H1 (cell line): Measurements from ENCODE around the gene THUMPD2. TPM values are rescaled to one million over a fixed set of nuclear protein-coding genes. Genes with fewer than 3 reads are reported as not detected.

ENCODE experiments used
- CTCF ChIA-PET: fragments of 300-600 bp; sonication (Branson Sonifier 250); formaldehyde crosslinking; loops from one replicate; lab custom pipeline; 2021; ENCODE audit not compliant: partially characterized antibody; lab: Charles Lee
- POLR2A ChIA-PET: fragments of 300-600 bp; sonication (Branson Sonifier 250); formaldehyde crosslinking; loops from one replicate; lab custom pipeline; 2021; ENCODE audit warnings: inconsistent platforms; ENCODE audit not compliant: partially characterized antibody; lab: Charles Lee
- DNase-seq, 2 experiments: peaks; one replicate each; pipeline versions ENCODE4 v3.0.0 to v3.0.0-alpha.2; 2010 to 2022; ENCODE audit warnings: low spot score in 2 of 2, low read depth in 1 of 2, mixed read lengths in 1 of 2
- FAIRE-seq: peaks from 2 replicates; lab custom pipeline; 2011; peaks lifted over from hg19 to GRCh38; lab: Jason Lieb, UNC
- H2AFZ ChIP-seq: 2 replicates; pipeline ENCODE4 v1.8.1; 2012; ENCODE audit warnings: low read length, inconsistent platforms
- H2AK5ac ChIP-seq: 2 replicates; pipeline ENCODE4 v1.6.1; 2013; ENCODE audit warnings: low read depth, low read length
- H2BK120ac ChIP-seq: replicated peaks from 2 replicates; pipeline ENCODE3; 2013; ENCODE audit warnings: low read depth, low read length, inconsistent platforms
- H2BK12ac ChIP-seq: 2 replicates; pipeline ENCODE4 v1.6.1; 2013; ENCODE audit warnings: low read depth, low read length
- H2BK15ac ChIP-seq: 2 replicates; pipeline ENCODE4 v1.6.1; 2013; ENCODE audit warnings: low read length
- H2BK20ac ChIP-seq: 2 replicates; pipeline ENCODE4 v1.6.1; 2013; ENCODE audit warnings: low read length
- H2BK5ac ChIP-seq: 2 replicates; pipeline ENCODE4 v1.6.1; 2013; ENCODE audit warnings: low read depth, low read length
- H3K14ac ChIP-seq: 2 replicates; pipeline ENCODE4 v1.6.1; 2013; ENCODE audit warnings: inconsistent platforms; ENCODE audit not compliant: insufficient read length
- H3K18ac ChIP-seq: 2 replicates; pipeline ENCODE4 v1.6.1; 2013; ENCODE audit warnings: low read length; ENCODE audit errors: extremely low read depth
- H3K23ac ChIP-seq: 2 replicates; pipeline ENCODE4 v1.6.1; 2013; ENCODE audit warnings: inconsistent platforms; ENCODE audit not compliant: insufficient read length
- H3K23me2 ChIP-seq: 2 replicates; pipeline ENCODE4 v1.6.1; 2013; ENCODE audit warnings: low read depth, low read length
- H3K27ac ChIP-seq: 2 replicates; pipeline ENCODE4 v1.6.1; 2011; ENCODE audit warnings: low read depth, low read length, inconsistent platforms
- H3K27me3 ChIP-seq, 4 experiments: replicated peaks in 1 of 4; 1 replicate in 1 of 4; 2 replicates in 3 of 4; pipeline versions ENCODE4 v1.6.1 to v1.8.1; 2011 to 2013; ENCODE audit warnings: low read length in 3 of 4, mild to moderate bottlenecking in 3 of 4, inconsistent platforms in 2 of 4, mixed read lengths in 2 of 4, moderate library complexity in 1 of 4; ENCODE audit not compliant: control insufficient read depth in 3 of 4, insufficient read depth in 3 of 4; ENCODE audit errors: extremely low read depth in 1 of 4
- H3K36me3 ChIP-seq, 4 experiments: 2 replicates each; pipeline versions ENCODE4 v1.6.1 to v1.8.1; 2011 to 2013; ENCODE audit warnings: mild to moderate bottlenecking in 4 of 4, low read length in 3 of 4, moderate library complexity in 2 of 4, control low read depth in 1 of 4, inconsistent platforms in 1 of 4; ENCODE audit not compliant: insufficient read depth in 4 of 4, control insufficient read depth in 2 of 4
- H3K4ac ChIP-seq: replicated peaks from 2 replicates; pipeline ENCODE3; 2013; ENCODE audit warnings: low read length, low read depth, mixed read lengths, inconsistent platforms; ENCODE audit not compliant: insufficient read length
- H3K4me1 ChIP-seq, 4 experiments: replicated peaks in 1 of 4; 1 replicate in 1 of 4; 2 replicates in 3 of 4; pipeline versions ENCODE4 v1.6.1 to v1.8.1; 2011 to 2013; ENCODE audit warnings: low read length in 3 of 4, inconsistent platforms in 2 of 4, mixed read lengths in 1 of 4; ENCODE audit not compliant: insufficient read depth in 4 of 4, control insufficient read depth in 3 of 4
- H3K4me2 ChIP-seq, 2 experiments: 2 replicates each; pipeline versions ENCODE4 v1.6.1 to v1.8.1; 2011 to 2013; ENCODE audit warnings: low read depth in 2 of 2, low read length in 2 of 2, control low read depth in 1 of 2, inconsistent platforms in 1 of 2, mild to moderate bottlenecking in 1 of 2; ENCODE audit not compliant: insufficient read depth in 1 of 2
- H3K4me3 ChIP-seq, 4 experiments: fragments of 200-600, 300-600 bp in 1 of 4; sonication (generic), shearing (Covaris generic), sonication (Bioruptor Twin) in 1 of 4; 2 replicates each; pipeline versions ENCODE4 v1.5.1 to v1.8.1; 2011 to 2016; ENCODE audit warnings: low read length in 4 of 4, low read depth in 3 of 4, control low read depth in 2 of 4, inconsistent platforms in 2 of 4, mild to moderate bottlenecking in 2 of 4, mixed read lengths in 1 of 4, moderate library complexity in 1 of 4; ENCODE audit not compliant: insufficient read depth in 2 of 4; ENCODE audit errors: extremely low read depth in 1 of 4
- H3K56ac ChIP-seq: replicated peaks from 2 replicates; pipeline ENCODE3; 2013; ENCODE audit warnings: low read depth, mild to moderate bottlenecking, mixed read lengths, low read length, inconsistent platforms; ENCODE audit not compliant: insufficient read length
- H3K79me1 ChIP-seq: 2 replicates; pipeline ENCODE4 v1.6.1; 2013; ENCODE audit warnings: low read depth, low read length, control low read depth
- H3K79me2 ChIP-seq, 2 experiments: 2 replicates each; pipeline versions ENCODE4 v1.6.1 to v1.8.1; 2012 to 2013; ENCODE audit warnings: low read length in 2 of 2, mild to moderate bottlenecking in 2 of 2, inconsistent platforms in 1 of 2; ENCODE audit not compliant: insufficient read depth in 2 of 2, control insufficient read depth in 1 of 2
- H3K9ac ChIP-seq, 4 experiments: replicated peaks in 1 of 4; 1 replicate in 1 of 4; 2 replicates in 3 of 4; pipeline versions ENCODE4 v1.6.1 to v1.8.1; 2011 to 2013; ENCODE audit warnings: low read depth in 3 of 4, low read length in 3 of 4, control low read depth in 2 of 4, mild to moderate bottlenecking in 2 of 4, moderate library complexity in 2 of 4, inconsistent platforms in 1 of 4; ENCODE audit errors: extremely low read depth in 1 of 4
- H3K9me3 ChIP-seq, 2 experiments: 2 replicates each; pipeline versions ENCODE4 v1.6.1 to v1.8.1; 2012 to 2013; ENCODE audit warnings: mild to moderate bottlenecking in 2 of 2, moderate library complexity in 2 of 2, control low read depth in 1 of 2, inconsistent platforms in 1 of 2, low read depth in 1 of 2, low read length in 1 of 2, mixed read lengths in 1 of 2; ENCODE audit not compliant: insufficient read depth in 2 of 2
- H4K20me1 ChIP-seq, 2 experiments: replicated peaks in 1 of 2; 2 replicates each; pipeline versions ENCODE3 to v1.8.1; 2011 to 2013; ENCODE audit warnings: inconsistent platforms in 2 of 2, low read length in 2 of 2, mild to moderate bottlenecking in 1 of 2; ENCODE audit not compliant: insufficient read depth in 2 of 2, control insufficient read depth in 1 of 2
- H4K5ac ChIP-seq: 2 replicates; pipeline ENCODE4 v1.6.1; 2013; ENCODE audit warnings: low read length, low read depth, mixed read lengths, inconsistent platforms; ENCODE audit not compliant: insufficient read length
- H4K8ac ChIP-seq: 2 replicates; pipeline ENCODE4 v1.8.0; 2013; ENCODE audit warnings: mild to moderate bottlenecking, moderate library complexity, low read length, inconsistent platforms; ENCODE audit not compliant: insufficient read depth; ENCODE audit errors: extremely low read depth
- H4K91ac ChIP-seq: replicated peaks from 2 replicates; pipeline ENCODE3; 2013; ENCODE audit warnings: low read length, mixed read lengths, inconsistent platforms; ENCODE audit not compliant: insufficient read length
- GABPA ChIP-seq: IDR thresholded peaks from 2 replicates; pipeline ENCODE4 v1.6.1; 2011; ENCODE audit warnings: mild to moderate bottlenecking, low read length, moderate library complexity, borderline replicate concordance; ENCODE audit not compliant: insufficient read depth
- HDAC2 ChIP-seq, 2 experiments: fragments of 300-600 bp in 1 of 2; sonication (generic) in 1 of 2; IDR thresholded peaks; 2 replicates each; pipeline ENCODE4 v1.6.1; 2011 to 2012; ENCODE audit warnings: low read depth in 2 of 2, low read length in 2 of 2, mild to moderate bottlenecking in 2 of 2, moderate library complexity in 2 of 2, borderline replicate concordance in 1 of 2, inconsistent platforms in 1 of 2
- POLR2AphosphoS5 ChIP-seq: IDR thresholded peaks from 2 replicates; pipeline ENCODE4 v1.6.1; 2011; ENCODE audit warnings: low read depth, low read length
- TEAD4 ChIP-seq: IDR thresholded peaks from 2 replicates; pipeline ENCODE4 v1.6.1; 2012; ENCODE audit warnings: low read depth, low read length, inconsistent platforms, mixed read lengths
- WGBS, 2 experiments: shearing (Covaris generic) in 1 of 2; methylation state at CpG; one replicate each; pipeline versions ENCODE4 v1.1.6 to v1.1.7; 2013 to 2015; ENCODE audit warnings: low lambda C conversion rate in 2 of 2, mixed read lengths in 2 of 2, inconsistent platforms in 1 of 2, low coverage in 1 of 2, missing lambda C conversion rate in 1 of 2; ENCODE audit not compliant: insufficient replicate concordance in 2 of 2, insufficient coverage in 1 of 2, insufficient read length in 1 of 2; ENCODE audit errors: extremely low coverage in 1 of 2, missing lambda C conversion rate in 1 of 2; 5-methylcytosine and 5-hydroxymethylcytosine counted together
- polyA plus RNA-seq, 7 experiments: library from polyadenylated mRNA; depleted of rRNA in 3 of 7; stranded (reverse) in 5 of 7; unstranded in 2 of 7; fragments of >200 nt in 5 of 7; fragments of 200-250 nt in 2 of 7; gene quantifications; 1 replicate in 5 of 7; 2 replicates in 1 of 7; 4 replicates in 1 of 7; pipeline versions ENCODE4 v1.2.1 to v1.2.3, GENCODE V29; 2011 to 2013; ENCODE audit warnings: missing spikeins in 2 of 7, mixed read lengths in 2 of 7
- total RNA-seq: library from RNA; stranded (reverse); fragmentation: NEBNext Ultra II Directional; extraction: Animal tissue kit (Norgen Biotek cat#: 25700); gene quantifications from 2 replicates; pipeline ENCODE4 v1.2.1, GENCODE V29; 2021

Gene THUMPD2
- total and polyA plus RNA-seq, 2 of the 8 experiments (the other 6 are each of a cell fraction or from before 2014, with no cell fraction given), result 8.6 to 17.0 TPM

DNA sequence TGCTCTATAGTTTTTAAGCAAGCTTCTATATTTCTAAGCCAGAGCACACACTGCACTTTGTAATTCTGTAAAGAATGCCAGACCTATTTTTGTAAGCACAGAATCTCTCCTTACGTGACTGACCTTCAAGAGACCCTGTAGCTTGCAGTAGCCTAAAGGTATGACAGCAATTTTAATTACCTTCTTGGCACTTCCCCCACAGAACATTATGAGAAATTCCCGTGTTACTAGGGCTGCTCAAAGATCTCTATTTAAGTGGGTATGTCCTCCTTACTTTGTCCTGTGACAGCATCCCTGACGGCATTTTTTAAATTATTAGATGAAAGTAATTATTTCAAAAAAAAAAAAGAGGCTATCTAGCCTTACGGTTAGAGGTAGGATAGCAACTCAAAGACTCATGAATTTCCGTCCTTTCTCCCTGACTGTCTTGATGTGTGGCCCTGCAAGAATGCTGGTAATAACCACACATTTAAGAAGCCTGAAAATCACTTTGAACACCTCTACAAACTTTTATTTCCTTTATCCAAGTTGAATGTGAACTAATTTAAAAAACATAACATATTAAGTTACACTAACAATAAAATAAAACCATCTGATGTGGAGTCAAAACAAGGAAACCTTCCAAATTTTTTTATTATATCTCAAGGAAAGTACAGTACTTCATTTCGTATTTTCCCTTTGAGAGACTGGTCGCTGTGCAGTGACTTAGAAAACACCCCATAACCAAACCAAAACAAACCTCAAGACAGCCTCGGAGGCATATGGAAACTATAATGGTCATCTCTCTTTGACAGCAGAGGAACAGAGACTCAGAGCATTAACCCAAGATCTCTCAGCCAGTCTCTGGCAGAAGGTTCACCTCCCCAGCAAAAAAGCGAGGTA is 54.9 kb downstream of the THUMPD2 start:
- no peak for DNase-seq

More for the DNA sequence above, 54.9 kb downstream of the THUMPD2 start:
- Histone ChIP-seq H4K91ac (no peak overlapping the region), H4K5ac (no peak overlapping the region), H2BK5ac (no peak overlapping the region), H3K4me2 (no peak overlapping the region), H4K8ac (no peak overlapping the region), H3K14ac (no peak overlapping the region), H3K9ac (no peak overlapping the region), H2BK20ac (no peak overlapping the region), H3K79me1 (no peaks in the 10 kb centered on the region), H2AFZ (no peak overlapping the region), H3K27ac (no peak overlapping the region), H3K18ac (no peak overlapping the region), H3K4me3 (no peak overlapping the region), H2BK120ac (no peak overlapping the region), H3K23me2 (no peaks in the 10 kb centered on the region), H3K4me1 (peaks cover 0 to 5% (median 0%) of the 10 kb centered on the region in 4 experiments; a peak in 1 of 7 replicates), H3K9me3 (no peaks in the 10 kb centered on the region), H2AK5ac (no peak overlapping the region), H3K56ac (no peak overlapping the region), H3K27me3 (no peaks in the 10 kb centered on the region), H3K23ac (no peak overlapping the region), H3K36me3 (no peaks in the 10 kb centered on the region), H4K20me1 (no peaks in the 10 kb centered on the region), H2BK15ac (no peak overlapping the region), H3K79me2 (no peaks in the 10 kb centered on the region), H2BK12ac (no peak overlapping the region), H3K4ac (no peak overlapping the region)
- FAIRE-seq, result no peak
- WGBS, 2 experiments, result 86% methylated on average over 9 of the region's 9 CpGs; no CpG with 5 or more reads in 1 of the 2 experiments
- ChIA-PET CTCF (interaction anchor here (1.1 to 9.8 kb wide), 4 partner anchors 9 to 14 kb away, joined by 3 to 103 read pairs (median 4); no protein-coding TSS in a partner anchor), POLR2A (no interaction called here)
- TF ChIP-seq HDAC2 (IDR thresholded peaks at IDR 0.05; ENCODE audit: borderline replicate concordance in 1 of 2, low read depth in 2 of 2, low read length in 2 of 2) (no peak), GABPA (no peak), TEAD4 (no peak), POLR2AphosphoS5 (no peak)
